Right lobe of liver (tissue), 6 donors: ENCODE results near the gene ETFA. TPM values are rescaled to one million over a fixed set of nuclear protein-coding genes. Genes with fewer than 3 reads are reported as not detected.

Experiments
- ATAC-seq, 4 donors: fragments of 200-7000 bp; cut with Tn5 transposase; one replicate each; pipeline ENCODE4 v1.9.1; 2020; ENCODE audit warnings: mild to moderate bottlenecking in 4 of 4, moderate library complexity in 4 of 4
- DNase-seq, 3 donors: peaks; one replicate each; pipeline ENCODE4 v3.0.0-alpha.2; 2020
- H3K27ac ChIP-seq, 3 donors: fragments of 200-600 bp; one replicate each; pipeline ENCODE4 v1.8.0; 2022
- H3K27me3 ChIP-seq, 2 donors: fragments of 200-600 bp; one replicate each; pipeline ENCODE4 v1.8.0; 2022
- H3K36me3 ChIP-seq, 4 donors: fragments of 200-600 bp; sonication (generic) in 1 of 4; one replicate each; pipeline versions ENCODE4 v1.5.1 to v1.8.0; 2017 to 2022; ENCODE audit warnings: control low read depth in 1 of 4
- H3K4me1 ChIP-seq, 4 donors: fragments of 200-600 bp; sonication (generic) in 1 of 4; one replicate each; pipeline versions ENCODE4 v1.5.1 to v1.8.0; 2017 to 2022; ENCODE audit warnings: control low read depth in 1 of 4
- H3K4me3 ChIP-seq, 3 donors: fragments of 200-600 bp; one replicate each; pipeline ENCODE4 v1.8.0; 2022
- H3K9me3 ChIP-seq, 4 donors: fragments of 200-600 bp; sonication (generic) in 1 of 4; one replicate each; pipeline versions ENCODE4 v1.5.1 to v1.8.0; 2017 to 2022; ENCODE audit warnings: control low read depth in 1 of 4
- CTCF ChIP-seq, 4 donors: fragments of 200-600 bp in 3 of 4; fragments of 450-650 bp in 1 of 4; IDR thresholded peaks; one replicate each; pipeline versions ENCODE4 v1.5.1 to v1.8.0; 2016 to 2022; ENCODE audit warnings: antibody characterized with exemption in 4 of 4, mild to moderate bottlenecking in 2 of 4
- POLR2A ChIP-seq: fragments of 450-650 bp; IDR thresholded peaks from one replicate; pipeline ENCODE4 v1.6.1; 2017; ENCODE audit warnings: antibody characterized with exemption, mild to moderate bottlenecking
- WGBS: methylation state at CpG from one replicate; pipeline ENCODE4 v1.1.6; 2018; ENCODE audit warnings: low coverage, low lambda C conversion rate; ENCODE audit not compliant: insufficient coverage; ENCODE audit errors: missing lambda C conversion rate; 5-methylcytosine and 5-hydroxymethylcytosine counted together
- intact Hi-C, 2 donors: fragments of 100-400 bp; cut with DNase I; formaldehyde crosslinking; loops; one replicate each; pipeline versions ENCODE4 v1.11.2 to v1.14.1; 2022
- total RNA-seq, 6 experiments: library from RNA; depleted of rRNA in 2 of 6; stranded (reverse); fragments of >200 nt in 2 of 6; fragmentation: NEBNext Ultra II Directional in 3 of 6; extraction: Animal tissue kit (Norgen Biotek cat#: 25700) in 3 of 6; gene quantifications; one replicate each; pipeline versions ENCODE4 v1.1.0 to v1.2.4, GENCODE V29; 2016 to 2023
- donor health status: DM: no; HTN: yes; CAD: no.
- donor health status: DM: no; HTN: no; CAD: no.
- donor health status: DM: no; HTN: no; CAD: no.
- donor health status: DM: no; HTN: yes; CAD: no.
- donor health status: DM: no; HTN: yes; CAD: no.

ETFA gene
- total RNA-seq, 6 experiments from 2014 or later = 208 to 302 (median 274) TPM

- Histone ChIP-seq H3K9me3 (no peaks in the 10 kb centered on the region), H3K36me3 (peaks cover 0 to 5% (median 0%) of the 10 kb centered on the region in 4 donors), H3K4me1 (no peaks in the 10 kb centered on the region), H3K27me3 (no peaks in the 10 kb centered on the region), H3K4me3 (no peak overlapping the region), H3K27ac (no peak overlapping the region)
- DNase-seq (peak in 1 of 3 donors; percentile 36), ATAC-seq (no peak)
- intact Hi-C loops = no loop called here
- TF ChIP-seq POLR2A (no peak), CTCF (IDR thresholded peaks at IDR 0.05) (no peak)
- WGBS = 81% methylated on average over 4 of the region's 18 CpGs
Measured at GRCh38 chr15:76204109-76204845, 107.0 kb downstream of the ETFA start.

GRCh38 chr15:76203346-76204108 lies 107.7 kb downstream of the ETFA start:
- TF ChIP-seq POLR2A = no peak
- TF ChIP-seq CTCF (IDR thresholded peaks at IDR 0.05) = no peak
- Histone ChIP-seq H3K36me3 (peaks cover 0 to 5% (median 0%) of the 10 kb centered on the region in 4 donors), H3K9me3 (no peaks in the 10 kb centered on the region), H3K4me3 (no peak overlapping the region), H3K27ac (no peak overlapping the region), H3K4me1 (no peaks in the 10 kb centered on the region), H3K27me3 (no peaks in the 10 kb centered on the region)
- peak in 1 of 3 donors; percentile 39 for DNase-seq
- 96% methylated on average over 7 of the region's 23 CpGs for WGBS
- ATAC-seq = no peak
- intact Hi-C loops = no loop called here

- H3K36me3 ChIP-seq = peaks cover 0 to 5% (median 0%) of the 10 kb centered on the region in 4 donors
- 94% methylated on average over 3 of the region's 6 CpGs for whole genome bisulfite sequencing
- TF ChIP-seq POLR2A (no peak), CTCF (IDR thresholded peaks at IDR 0.05) (no peak)
- H3K4me1 ChIP-seq = peaks cover 0 to 2% (median 0%) of the 10 kb centered on the region in 4 donors
- H3K9me3 ChIP-seq = no peaks in the 10 kb centered on the region
- intact Hi-C loops = no loop called here
- no peak for ATAC-seq
- peak in 1 of 3 donors; percentile 26 for DNase-seq
- H3K27me3 ChIP-seq = no peaks in the 10 kb centered on the region
- no peak overlapping the region for H3K27ac ChIP-seq
- H3K4me3 ChIP-seq = no peak overlapping the region
Measured at GRCh38 chr15:76201536-76202255, 109.6 kb downstream of the ETFA start.

GRCh38 chr15:76200641-76201105 lies 110.6 kb downstream of the ETFA start:
- Histone ChIP-seq H3K27me3 (no peaks in the 10 kb centered on the region), H3K27ac (no peak overlapping the region), H3K36me3 (peaks cover 0 to 2% (median 0%) of the 10 kb centered on the region in 4 donors), H3K9me3 (no peaks in the 10 kb centered on the region), H3K4me1 (peaks cover 0 to 3% (median 0%) of the 10 kb centered on the region in 4 donors), H3K4me3 (no peak overlapping the region)
- peak in 1 of 3 donors; percentile 35 for DNase-seq
- intact Hi-C loops = no loop called here
- 42% methylated on average over 2 of the region's 5 CpGs for WGBS
- ATAC-seq = no peak
- TF ChIP-seq POLR2A = no peak
- no peak for TF ChIP-seq CTCF (IDR thresholded peaks at IDR 0.05)
